ENCODE measurements around the gene MMP24OS.

GRCh38 chr20:35302421-35303335 is 24.8 kb upstream of the MMP24OS start:
- no peak for TF ChIP-seq CREB1 (IDR thresholded peaks at IDR 0.05; ENCODE audit: low read depth)
- no peak for TF ChIP-seq YY1 (IDR thresholded peaks at IDR 0.05; ENCODE audit: low read depth)
- TF ChIP-seq RAD21 (IDR thresholded peaks at IDR 0.05; ENCODE audit: low read depth): no peak
- no peak for TF ChIP-seq USF1 (IDR thresholded peaks at IDR 0.05)
- no peak for TF ChIP-seq CEBPB (IDR thresholded peaks at IDR 0.05)
- TF ChIP-seq, protein P1, sequence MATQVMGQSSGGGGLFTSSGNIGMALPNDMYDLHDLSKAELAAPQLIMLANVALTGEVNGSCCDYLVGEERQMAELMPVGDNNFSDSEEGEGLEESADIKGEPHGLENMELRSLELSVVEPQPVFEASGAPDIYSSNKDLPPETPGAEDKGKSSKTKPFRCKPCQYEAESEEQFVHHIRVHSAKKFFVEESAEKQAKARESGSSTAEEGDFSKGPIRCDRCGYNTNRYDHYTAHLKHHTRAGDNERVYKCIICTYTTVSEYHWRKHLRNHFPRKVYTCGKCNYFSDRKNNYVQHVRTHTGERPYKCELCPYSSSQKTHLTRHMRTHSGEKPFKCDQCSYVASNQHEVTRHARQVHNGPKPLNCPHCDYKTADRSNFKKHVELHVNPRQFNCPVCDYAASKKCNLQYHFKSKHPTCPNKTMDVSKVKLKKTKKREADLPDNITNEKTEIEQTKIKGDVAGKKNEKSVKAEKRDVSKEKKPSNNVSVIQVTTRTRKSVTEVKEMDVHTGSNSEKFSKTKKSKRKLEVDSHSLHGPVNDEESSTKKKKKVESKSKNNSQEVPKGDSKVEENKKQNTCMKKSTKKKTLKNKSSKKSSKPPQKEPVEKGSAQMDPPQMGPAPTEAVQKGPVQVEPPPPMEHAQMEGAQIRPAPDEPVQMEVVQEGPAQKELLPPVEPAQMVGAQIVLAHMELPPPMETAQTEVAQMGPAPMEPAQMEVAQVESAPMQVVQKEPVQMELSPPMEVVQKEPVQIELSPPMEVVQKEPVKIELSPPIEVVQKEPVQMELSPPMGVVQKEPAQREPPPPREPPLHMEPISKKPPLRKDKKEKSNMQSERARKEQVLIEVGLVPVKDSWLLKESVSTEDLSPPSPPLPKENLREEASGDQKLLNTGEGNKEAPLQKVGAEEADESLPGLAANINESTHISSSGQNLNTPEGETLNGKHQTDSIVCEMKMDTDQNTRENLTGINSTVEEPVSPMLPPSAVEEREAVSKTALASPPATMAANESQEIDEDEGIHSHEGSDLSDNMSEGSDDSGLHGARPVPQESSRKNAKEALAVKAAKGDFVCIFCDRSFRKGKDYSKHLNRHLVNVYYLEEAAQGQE (IDR thresholded peaks at IDR 0.05; ENCODE audit: low read depth): no peak
- no peak for TF ChIP-seq FOXM1 (IDR thresholded peaks at IDR 0.05; ENCODE audit: borderline replicate concordance, low read depth)
- no peak for TF ChIP-seq EGR1 (IDR thresholded peaks at IDR 0.05)
- no peak for TF ChIP-seq ZBTB7A (IDR thresholded peaks at IDR 0.05; ENCODE audit: low read depth)
- no peak for TF ChIP-seq EP300 (IDR thresholded peaks at IDR 0.05; ENCODE audit: borderline replicate concordance)
- no peak for TF ChIP-seq TAF1 (IDR thresholded peaks at IDR 0.05; ENCODE audit: low read depth)
- no peak for TF ChIP-seq MAX (IDR thresholded peaks at IDR 0.05)
- TF ChIP-seq NFIC (IDR thresholded peaks at IDR 0.05): no peak

All from Ishikawa (cell line).